Astrocyte (in vitro differentiated cells and primary cell): ENCODE results near the gene SUSD6. TPM values are rescaled to one million over a fixed set of nuclear protein-coding genes. Genes with fewer than 3 reads are reported as not detected.

Experiments
- DNase-seq: peaks from one replicate; pipeline ENCODE4 v3.0.0-alpha.2; 2010; ENCODE audit warnings: low read depth
- FAIRE-seq: peaks from 2 replicates; lab custom pipeline; 2011; peaks lifted over from hg19 to GRCh38; lab: Jason Lieb, UNC
- H2AFZ ChIP-seq: 2 replicates; pipeline ENCODE4 v1.6.0; 2012; ENCODE audit warnings: low read depth, low read length, inconsistent platforms
- H3K27ac ChIP-seq: 2 replicates; pipeline ENCODE4 v1.5.1; 2011; ENCODE audit warnings: low read depth, low read length, inconsistent platforms
- H3K27me3 ChIP-seq: 2 replicates; pipeline ENCODE4 v1.6.0; 2011; ENCODE audit warnings: low read length, inconsistent platforms; ENCODE audit not compliant: insufficient read depth
- H3K36me3 ChIP-seq: 2 replicates; pipeline ENCODE4 v1.5.1; 2011; ENCODE audit warnings: low read length, inconsistent platforms; ENCODE audit not compliant: insufficient read depth
- H3K4me1 ChIP-seq: 2 replicates; pipeline ENCODE4 v1.5.1; 2011; ENCODE audit warnings: low read length, inconsistent platforms; ENCODE audit not compliant: insufficient read depth
- H3K4me2 ChIP-seq: 2 replicates; pipeline ENCODE4 v1.6.0; 2012; ENCODE audit warnings: low read length, inconsistent platforms
- H3K4me3 ChIP-seq: 2 replicates; pipeline ENCODE4 v1.5.1; 2011; ENCODE audit warnings: low read depth, mild to moderate bottlenecking, low read length, inconsistent platforms; ENCODE audit not compliant: insufficient read depth
- H3K79me2 ChIP-seq: 2 replicates; pipeline ENCODE4 v1.6.0; 2012; ENCODE audit warnings: mild to moderate bottlenecking, low read length, inconsistent platforms; ENCODE audit not compliant: insufficient read depth
- H3K9ac ChIP-seq: 2 replicates; pipeline ENCODE4 v1.6.0; 2012; ENCODE audit warnings: mild to moderate bottlenecking, low read length, inconsistent platforms
- H3K9me3 ChIP-seq: 2 replicates; pipeline ENCODE4 v1.5.1; 2012; ENCODE audit warnings: low read depth, mild to moderate bottlenecking, low read length, inconsistent platforms; ENCODE audit not compliant: insufficient read depth
- H4K20me1 ChIP-seq: 2 replicates; pipeline ENCODE4 v1.6.0; 2012; ENCODE audit warnings: low read length, inconsistent platforms; ENCODE audit not compliant: insufficient read depth
- H3K27ac Mint-ChIP-seq: one replicate; pipeline ENCODE4 v1.8.0; 2021; ENCODE audit warnings: mild to moderate bottlenecking, mixed read lengths; ENCODE audit not compliant: unreplicated experiment
- H3K27me3 Mint-ChIP-seq: one replicate; pipeline ENCODE4 v1.8.0; 2021; ENCODE audit warnings: low read depth, mixed read lengths; ENCODE audit not compliant: unreplicated experiment
- H3K36me3 Mint-ChIP-seq: one replicate; pipeline ENCODE4 v1.8.0; 2021; ENCODE audit warnings: low read depth, mixed read lengths; ENCODE audit not compliant: unreplicated experiment
- H3K4me1 Mint-ChIP-seq: one replicate; pipeline ENCODE4 v1.8.0; 2021; ENCODE audit warnings: low read depth, mixed read lengths; ENCODE audit not compliant: unreplicated experiment
- H3K4me3 Mint-ChIP-seq: one replicate; pipeline ENCODE4 v1.8.0; 2021; ENCODE audit warnings: mild to moderate bottlenecking, moderate library complexity, mixed read lengths; ENCODE audit not compliant: unreplicated experiment
- H3K9me3 Mint-ChIP-seq: one replicate; pipeline ENCODE4 v1.8.0; 2021; ENCODE audit warnings: mild to moderate bottlenecking, mixed read lengths; ENCODE audit not compliant: unreplicated experiment
- EZH2 ChIP-seq: IDR thresholded peaks from 2 replicates; pipeline ENCODE4 v1.6.1; 2012; ENCODE audit warnings: mild to moderate bottlenecking, low read length, inconsistent platforms; ENCODE audit not compliant: insufficient read depth
- total RNA-seq: library from RNA; stranded (reverse); gene quantifications from 2 replicates; pipeline ENCODE4 v1.2.1, GENCODE V29; 2021
- TF ChIP-seq, protein P1 (sequence below): IDR thresholded peaks from 2 replicates; pipeline ENCODE4 v1.5.1; 2011; ENCODE audit warnings: low read depth, mild to moderate bottlenecking, inconsistent platforms, low read length, moderate library complexity; ENCODE audit not compliant: insufficient read depth

SUSD6 gene
- total RNA-seq, 1 donor from 2014 or later = 25.6 TPM

DNA sequence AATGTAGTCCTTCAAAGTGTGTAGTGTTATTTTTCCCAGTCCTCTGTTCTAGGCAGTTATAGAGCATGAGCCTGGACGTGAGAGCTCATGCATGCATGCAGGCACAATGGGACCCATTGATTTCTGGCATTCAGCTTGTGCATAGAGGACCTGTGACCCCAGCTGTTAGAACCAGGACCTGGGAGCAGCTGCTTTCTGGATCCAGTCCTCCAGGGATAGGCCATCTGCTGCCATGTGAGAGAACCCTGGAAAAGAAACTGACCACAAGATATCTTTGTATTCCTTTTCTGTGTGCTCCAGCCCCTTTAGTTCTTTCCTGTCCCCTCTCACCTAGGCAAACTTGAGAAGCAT is 76.9 kb downstream of the SUSD6 start:
- Mint-ChIP-seq H3K9me3 (no peaks in the 10 kb centered on the region), H3K4me1 (peaks cover 15% of the 10 kb centered on the region), H3K4me3 (no peak overlapping the region), H3K27ac (no peak overlapping the region), H3K36me3 (peaks cover 17% of the 10 kb centered on the region), H3K27me3 (no peaks in the 10 kb centered on the region)
- H3K27ac ChIP-seq = no peak overlapping the region
- H3K36me3 ChIP-seq = no peaks in the 10 kb centered on the region
- peaks cover 10% of the 10 kb centered on the region for H3K4me1 ChIP-seq
- peaks cover 29% of the 10 kb centered on the region for H3K79me2 ChIP-seq
- H3K9me3 ChIP-seq = no peaks in the 10 kb centered on the region
- no peaks in the 10 kb centered on the region for H3K27me3 ChIP-seq
- TF ChIP-seq, protein P1, sequence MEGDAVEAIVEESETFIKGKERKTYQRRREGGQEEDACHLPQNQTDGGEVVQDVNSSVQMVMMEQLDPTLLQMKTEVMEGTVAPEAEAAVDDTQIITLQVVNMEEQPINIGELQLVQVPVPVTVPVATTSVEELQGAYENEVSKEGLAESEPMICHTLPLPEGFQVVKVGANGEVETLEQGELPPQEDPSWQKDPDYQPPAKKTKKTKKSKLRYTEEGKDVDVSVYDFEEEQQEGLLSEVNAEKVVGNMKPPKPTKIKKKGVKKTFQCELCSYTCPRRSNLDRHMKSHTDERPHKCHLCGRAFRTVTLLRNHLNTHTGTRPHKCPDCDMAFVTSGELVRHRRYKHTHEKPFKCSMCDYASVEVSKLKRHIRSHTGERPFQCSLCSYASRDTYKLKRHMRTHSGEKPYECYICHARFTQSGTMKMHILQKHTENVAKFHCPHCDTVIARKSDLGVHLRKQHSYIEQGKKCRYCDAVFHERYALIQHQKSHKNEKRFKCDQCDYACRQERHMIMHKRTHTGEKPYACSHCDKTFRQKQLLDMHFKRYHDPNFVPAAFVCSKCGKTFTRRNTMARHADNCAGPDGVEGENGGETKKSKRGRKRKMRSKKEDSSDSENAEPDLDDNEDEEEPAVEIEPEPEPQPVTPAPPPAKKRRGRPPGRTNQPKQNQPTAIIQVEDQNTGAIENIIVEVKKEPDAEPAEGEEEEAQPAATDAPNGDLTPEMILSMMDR = no peak
- TF ChIP-seq EZH2 = no peak
- no peak overlapping the region for H3K4me2 ChIP-seq
- FAIRE-seq (no peak), DNase-seq (no peak)
- H4K20me1 ChIP-seq = peaks cover 86% of the 10 kb centered on the region
- no peak overlapping the region for H3K9ac ChIP-seq
- H3K4me3 ChIP-seq = no peak overlapping the region
- H2AFZ ChIP-seq = no peak overlapping the region

DNA sequence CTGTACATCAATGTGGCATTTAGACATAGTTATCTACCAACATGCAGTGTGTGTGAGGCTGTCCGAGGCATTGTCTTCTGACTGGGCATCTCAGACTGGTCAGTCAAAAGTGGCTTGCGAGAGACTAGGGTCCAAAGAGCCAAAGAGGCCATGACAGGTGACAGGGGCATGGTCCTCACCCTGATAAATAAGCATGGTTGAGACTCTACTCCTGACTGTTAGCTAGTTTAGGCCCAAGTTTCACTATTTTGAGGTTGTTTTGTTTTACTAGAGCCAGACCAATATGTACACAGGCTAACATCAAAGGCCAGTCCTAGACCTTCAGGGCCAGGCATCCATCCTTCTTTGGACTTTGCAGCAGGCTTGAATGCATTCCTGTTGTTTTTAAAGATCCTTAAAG is 78.6 kb downstream of the SUSD6 start:
- no peaks in the 10 kb centered on the region for H3K27me3 ChIP-seq
- H3K36me3 Mint-ChIP-seq = peaks cover 17% of the 10 kb centered on the region
- H3K79me2 ChIP-seq = peaks cover 15% of the 10 kb centered on the region
- no peak overlapping the region for H3K4me3 Mint-ChIP-seq
- no peak overlapping the region for H3K9ac ChIP-seq
- TF ChIP-seq EZH2 = no peak
- TF ChIP-seq, protein P1 = no peak
- no peaks in the 10 kb centered on the region for H3K9me3 Mint-ChIP-seq
- no peak for FAIRE-seq
- peaks cover 87% of the 10 kb centered on the region for H4K20me1 ChIP-seq
- H3K27me3 Mint-ChIP-seq = no peaks in the 10 kb centered on the region
- H3K4me2 ChIP-seq = no peak overlapping the region
- no peak overlapping the region for H3K27ac Mint-ChIP-seq
- peaks cover 23% of the 10 kb centered on the region for H3K4me1 Mint-ChIP-seq
- no peak overlapping the region for H3K4me3 ChIP-seq
- DNase-seq = no peak
- no peaks in the 10 kb centered on the region for H3K36me3 ChIP-seq
- no peak overlapping the region for H3K27ac ChIP-seq
- peaks cover 8% of the 10 kb centered on the region for H3K4me1 ChIP-seq
- H2AFZ ChIP-seq = no peak overlapping the region
- H3K9me3 ChIP-seq = no peaks in the 10 kb centered on the region

DNA sequence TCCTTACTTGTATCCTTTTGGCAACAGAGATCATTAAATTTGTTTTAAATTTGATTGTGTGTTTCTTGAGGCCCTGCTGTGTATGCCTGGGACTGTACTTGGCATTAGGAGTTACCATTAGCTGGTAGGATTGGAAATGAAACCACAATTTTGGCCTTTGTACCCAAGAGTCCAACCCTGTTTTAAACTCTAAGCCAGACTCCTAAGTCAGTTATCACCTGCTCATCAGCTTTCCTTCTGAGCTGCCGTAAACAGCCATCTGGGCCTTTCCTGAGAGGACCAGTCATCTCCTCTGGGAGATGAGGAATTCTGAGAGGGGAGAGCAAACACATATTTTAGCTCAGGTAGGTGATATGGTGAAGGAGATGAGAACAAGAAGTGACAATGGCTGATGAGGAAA is 81.2 kb downstream of the SUSD6 start:
- no peaks in the 10 kb centered on the region for H3K27me3 Mint-ChIP-seq
- no peak for FAIRE-seq
- DNase-seq = no peak
- Histone ChIP-seq H3K4me1 (peaks cover 6% of the 10 kb centered on the region), H3K79me2 (peaks cover 16% of the 10 kb centered on the region), H3K4me2 (no peak overlapping the region), H3K9ac (no peak overlapping the region), H3K9me3 (no peaks in the 10 kb centered on the region), H3K4me3 (no peak overlapping the region), H3K27me3 (no peaks in the 10 kb centered on the region), H3K27ac (no peak overlapping the region), H3K36me3 (no peaks in the 10 kb centered on the region), H4K20me1 (peaks cover 84% of the 10 kb centered on the region), H2AFZ (no peak overlapping the region)
- no peak overlapping the region for H3K4me3 Mint-ChIP-seq
- no peak overlapping the region for H3K27ac Mint-ChIP-seq
- peaks cover 33% of the 10 kb centered on the region for H3K4me1 Mint-ChIP-seq
- no peak for TF ChIP-seq EZH2
- TF ChIP-seq, protein P1 = no peak
- peaks cover 17% of the 10 kb centered on the region for H3K36me3 Mint-ChIP-seq
- H3K9me3 Mint-ChIP-seq = no peaks in the 10 kb centered on the region
